SK-N-MC (cell line): ENCODE measurements around the gene GMPR.

Source experiments
- EZH2 ChIP-seq: fragments of 200-600 bp; sonication (generic); IDR thresholded peaks from one replicate; pipeline ENCODE4 v1.6.1; 2017; ENCODE audit warnings: antibody characterized with exemption
- FOXP2 ChIP-seq: optimal IDR thresholded peaks from 2 replicates; pipeline ENCODE3; 2011; ENCODE audit warnings: mild to moderate bottlenecking, moderate library complexity; ENCODE audit not compliant: insufficient read depth; ENCODE audit errors: extremely low read length, control extremely low read depth
- POLR2AphosphoS5 ChIP-seq: IDR thresholded peaks from 2 replicates; pipeline ENCODE4 v1.6.1; 2012; ENCODE audit warnings: mild to moderate bottlenecking, low read depth, low read length, borderline replicate concordance

- no peak for TF ChIP-seq EZH2
- no peak for TF ChIP-seq FOXP2
- no peak for TF ChIP-seq POLR2AphosphoS5
Observed at GRCh38 chr6:16200321-16200883, 38.0 kb upstream of the GMPR start.
